Measurements from ENCODE around the gene ZC3H13. TPM values are rescaled to one million over a fixed set of nuclear protein-coding genes. Genes with fewer than 3 reads are reported as not detected.

The ZC3H13 gene
- total and polyA plus RNA-seq, 2 of the 8 experiments (the other 6 are each of a cell fraction or from before 2014, with no cell fraction given), result 5.1 to 57.8 TPM

DNA sequence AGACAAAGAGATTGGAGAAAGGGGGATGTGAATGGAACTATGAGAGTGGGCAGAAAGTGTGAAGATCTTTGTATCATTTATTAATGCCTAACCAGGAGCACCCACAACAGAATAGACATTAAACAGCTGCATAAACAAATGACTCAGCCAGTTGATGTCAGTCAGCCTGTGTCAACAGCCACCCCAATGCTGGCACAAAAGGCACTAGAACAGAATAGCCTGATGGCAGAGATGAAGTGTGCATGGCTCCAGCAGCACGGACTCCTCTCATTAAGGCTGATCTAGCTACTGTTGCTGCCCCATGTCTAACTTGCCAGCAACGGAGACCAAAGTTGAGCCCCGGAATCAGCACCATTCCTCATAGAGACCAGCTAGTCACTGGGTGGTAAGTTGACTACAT, 44.5 kb upstream of the ZC3H13 start:
- H3K27ac ChIP-seq (ENCODE audit: low read depth, low read length), result no peak overlapping the region
- no peaks in the 10 kb centered on the region for H3K79me1 ChIP-seq (ENCODE audit: low read depth, low read length)
- no peaks in the 10 kb centered on the region for H3K36me3 ChIP-seq (ENCODE audit: control insufficient read depth in 2 of 4, insufficient read depth in 4 of 4, low read length in 3 of 4)
- no peak overlapping the region for H4K8ac ChIP-seq (ENCODE audit: extremely low read depth, insufficient read depth, low read length)
- H2BK5ac ChIP-seq (ENCODE audit: low read depth, low read length), result no peak overlapping the region
- H2BK15ac ChIP-seq (ENCODE audit: low read length), result no peak overlapping the region
- no peak overlapping the region for H2BK20ac ChIP-seq (ENCODE audit: low read length)
- no peak overlapping the region for H3K18ac ChIP-seq (ENCODE audit: extremely low read depth, low read length)
- H4K5ac ChIP-seq (ENCODE audit: insufficient read length, low read depth, low read length), result no peak overlapping the region
- no peak overlapping the region for H3K9ac ChIP-seq (replicated peaks in 1 of 4; ENCODE audit: extremely low read depth in 1 of 4, low read depth in 3 of 4, low read length in 3 of 4)
- no peak overlapping the region for H2AFZ ChIP-seq (ENCODE audit: low read length)
- H4K91ac ChIP-seq (replicated peaks; ENCODE audit: insufficient read length, low read length), result no peak overlapping the region
- H3K4me3 ChIP-seq (ENCODE audit: extremely low read depth in 1 of 4, insufficient read depth in 2 of 4, low read depth in 3 of 4, low read length in 4 of 4), result no peak overlapping the region
- no peaks in the 10 kb centered on the region for H3K79me2 ChIP-seq (ENCODE audit: control insufficient read depth in 1 of 2, insufficient read depth in 2 of 2, low read length in 2 of 2)
- H2BK120ac ChIP-seq (replicated peaks; ENCODE audit: low read depth, low read length), result no peak overlapping the region
- H2BK12ac ChIP-seq (ENCODE audit: low read depth, low read length), result no peak overlapping the region
- peak overlapping the region; percentile 53; the same call in 1 of the 2 replicates for H2AK5ac ChIP-seq (ENCODE audit: low read depth, low read length)
- TF ChIP-seq CBX5 (IDR thresholded peaks at IDR 0.05; ENCODE audit: low read depth, low read length) (no peak), MAFK (IDR thresholded peaks at IDR 0.05; ENCODE audit: low read depth, low read length) (no peak), CTBP2 (IDR thresholded peaks at IDR 0.05; ENCODE audit: borderline replicate concordance, insufficient read depth, insufficient read length, low read length) (no peak), CEBPB (IDR thresholded peaks at IDR 0.05; ENCODE audit: low read depth, low read length) (no peak), PHF8 (conservative IDR thresholded peaks at IDR 0.05; ENCODE audit: low read depth, low read length) (no peak), BRCA1 (IDR thresholded peaks at IDR 0.05; ENCODE audit: low read depth, low read length) (no peak), YY1 (IDR thresholded peaks at IDR 0.05; ENCODE audit: low read depth, low read length) (no peak), NANOG (IDR thresholded peaks at IDR 0.05; ENCODE audit: insufficient read depth, low read depth, low read length, poor library complexity, severe bottlenecking) (no peak), TAF7 (optimal IDR thresholded peaks at IDR 0.05; ENCODE audit: borderline replicate concordance, low read depth, low read length) (no peak)
- CTCF ChIA-PET (ENCODE audit: partially characterized antibody), result interaction anchor here (0.5 to 1.3 kb wide), 2 partner anchors 29 to 194 kb away, joined by 3 read pairs; no protein-coding TSS in a partner anchor
- H4K20me1 ChIP-seq (replicated peaks in 1 of 2; ENCODE audit: control insufficient read depth in 1 of 2, insufficient read depth in 2 of 2, low read length in 2 of 2), result no peaks in the 10 kb centered on the region
- no peak overlapping the region for H3K23ac ChIP-seq (ENCODE audit: insufficient read length)
- H3K4me2 ChIP-seq (ENCODE audit: insufficient read depth in 1 of 2, low read depth in 2 of 2, low read length in 2 of 2), result no peak overlapping the region
- no peaks in the 10 kb centered on the region for H3K23me2 ChIP-seq (ENCODE audit: low read depth, low read length)
- 100% methylated on average over 3 of the region's 3 CpGs; no CpG with 5 or more reads in 1 of the 2 experiments for WGBS, 2 experiments (ENCODE audit: extremely low coverage in 1 of 2, insufficient coverage in 1 of 2, insufficient read length in 1 of 2, insufficient replicate concordance in 2 of 2, low coverage in 1 of 2, low lambda C conversion rate in 2 of 2, missing lambda C conversion rate in 1 of 2)
- no peaks in the 10 kb centered on the region for H3K9me3 ChIP-seq (ENCODE audit: insufficient read depth in 2 of 2, low read depth in 1 of 2, low read length in 1 of 2)
- H3K27me3 ChIP-seq (replicated peaks in 1 of 4; ENCODE audit: control insufficient read depth in 3 of 4, extremely low read depth in 1 of 4, insufficient read depth in 3 of 4, low read length in 3 of 4), result peaks cover 0 to 1% (median 0%) of the 10 kb centered on the region in 4 experiments; a peak in 1 of 7 replicates
- no peak for FAIRE-seq
- H3K4me1 ChIP-seq (replicated peaks in 1 of 4; ENCODE audit: control insufficient read depth in 3 of 4, insufficient read depth in 4 of 4, low read length in 3 of 4), result no peaks in the 10 kb centered on the region
- POLR2A ChIA-PET (ENCODE audit: partially characterized antibody), result no interaction called here
- no peak overlapping the region for H3K56ac ChIP-seq (replicated peaks; ENCODE audit: insufficient read length, low read depth, low read length)
- H3K14ac ChIP-seq (ENCODE audit: insufficient read length), result no peak overlapping the region
- no peak overlapping the region for H3K4ac ChIP-seq (replicated peaks; ENCODE audit: insufficient read length, low read depth, low read length)
- no peak for DNase-seq (ENCODE audit: low read depth in 1 of 2, low spot score in 2 of 2)

Measured in H1 (cell line).